ENCODE data around the gene SMYD5.

DNA sequence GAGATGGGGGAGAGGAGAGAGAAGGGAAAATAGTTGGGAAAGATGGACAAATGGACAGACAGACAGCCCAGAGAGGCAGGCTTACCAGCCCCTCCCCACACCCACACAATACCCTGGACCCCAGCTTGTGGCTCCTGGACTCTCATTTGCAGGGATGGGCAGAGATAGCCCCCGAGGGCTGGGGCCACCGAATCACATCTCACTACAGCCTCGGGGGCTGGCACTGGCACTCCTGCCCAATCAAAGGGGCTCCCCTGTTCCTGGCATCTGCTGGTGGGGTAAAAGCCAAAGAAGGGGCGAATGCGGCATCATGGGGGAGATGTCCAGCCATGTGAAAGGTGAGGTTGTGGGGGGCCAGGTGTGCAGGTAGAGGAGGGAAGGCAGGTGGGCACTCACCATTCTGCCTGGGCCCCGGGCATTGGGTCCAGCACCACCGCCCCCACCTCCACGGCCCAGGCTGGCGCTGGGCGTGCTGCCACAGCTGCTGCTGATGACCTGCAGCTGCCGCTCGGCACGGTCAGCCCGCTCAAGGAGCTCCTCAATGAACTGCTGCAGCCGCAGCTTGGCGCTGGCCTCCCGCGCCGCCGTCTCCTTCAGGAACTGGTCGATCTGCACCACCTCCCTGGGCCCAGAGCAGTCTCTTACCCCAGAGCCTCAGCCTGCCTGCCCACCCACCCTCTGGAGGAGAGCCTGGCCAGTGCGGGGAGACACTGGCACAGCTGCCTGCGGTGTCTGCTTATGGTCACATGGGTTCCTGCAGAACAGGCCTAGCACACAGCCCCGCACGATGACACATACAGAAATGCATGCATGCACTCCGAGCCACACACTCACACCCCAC, 52.2 kb downstream of the SMYD5 start:
- TF ChIP-seq, protein P1, sequence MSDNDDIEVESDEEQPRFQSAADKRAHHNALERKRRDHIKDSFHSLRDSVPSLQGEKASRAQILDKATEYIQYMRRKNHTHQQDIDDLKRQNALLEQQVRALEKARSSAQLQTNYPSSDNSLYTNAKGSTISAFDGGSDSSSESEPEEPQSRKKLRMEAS (CRISPR knock-in tag; IDR thresholded peaks at IDR 0.05), result no peak
- no peak for TF ChIP-seq ZNF146 (CRISPR knock-in tag; IDR thresholded peaks at IDR 0.05; ENCODE audit: unreplicated experiment)

All from K562 (cell line).